ENCODE data around the gene TRIM72.
A peak's percentile ranks its signal among the peaks of the same experiment; 100 is the strongest.
"Not testable (repeated sequence)": the region's sequence is repeated elsewhere in the genome, so short reads cannot be mapped to it uniquely, and the experiment has no call there.

The TRIM72 gene

DNA sequence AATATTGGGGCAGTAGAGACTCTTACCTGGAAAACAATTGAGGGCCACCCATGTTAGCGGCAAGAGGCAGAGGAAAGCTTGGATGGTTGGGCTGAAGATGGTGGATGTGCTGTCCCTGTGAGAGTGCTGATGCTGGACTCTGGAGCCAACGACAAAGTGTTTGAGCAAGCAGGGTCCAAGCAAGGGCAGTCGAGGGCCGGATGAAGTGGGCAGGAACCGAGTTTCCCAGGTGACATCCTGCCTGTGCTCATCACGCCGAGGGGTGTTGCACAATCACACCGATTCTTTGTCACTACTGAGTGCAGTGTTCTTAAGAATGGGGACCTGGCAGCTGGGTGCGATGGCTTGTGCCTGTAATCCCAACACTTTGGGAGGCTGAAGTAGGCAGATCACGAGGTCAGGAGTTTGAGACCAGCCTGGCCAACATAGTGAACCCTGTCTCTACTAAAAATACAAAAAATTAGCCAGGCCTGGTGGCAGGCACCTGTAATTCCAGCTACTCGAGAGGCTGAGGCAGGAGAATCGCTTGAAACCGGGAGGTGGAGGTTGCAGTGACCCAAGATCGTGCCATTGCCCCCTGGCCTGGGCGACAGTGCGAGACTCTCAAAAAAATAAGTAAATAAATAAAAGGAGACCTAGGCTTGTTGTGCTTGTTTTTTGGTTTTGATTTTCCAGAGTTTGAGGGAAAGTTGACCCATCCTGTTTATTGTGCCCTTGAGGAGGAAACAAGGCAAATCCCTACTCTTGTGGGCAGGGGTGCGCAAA, 17.4 kb upstream of the TRIM72 start:
- CTCF ChIA-PET = interaction anchor here (1.0 kb wide), 1 partner anchor 261 kb away, joined by 3 read pairs; no protein-coding TSS in a partner anchor
- POLR2A ChIA-PET = interaction anchor here (0.6 to 2.4 kb wide), 3 partner anchors 13 to 223 kb away, joined by 5 to 6 read pairs (median 5); no protein-coding TSS in a partner anchor
- DNase-seq (ENCODE audit: extremely low spot score) = no peak
- TF ChIP-seq, protein P1, sequence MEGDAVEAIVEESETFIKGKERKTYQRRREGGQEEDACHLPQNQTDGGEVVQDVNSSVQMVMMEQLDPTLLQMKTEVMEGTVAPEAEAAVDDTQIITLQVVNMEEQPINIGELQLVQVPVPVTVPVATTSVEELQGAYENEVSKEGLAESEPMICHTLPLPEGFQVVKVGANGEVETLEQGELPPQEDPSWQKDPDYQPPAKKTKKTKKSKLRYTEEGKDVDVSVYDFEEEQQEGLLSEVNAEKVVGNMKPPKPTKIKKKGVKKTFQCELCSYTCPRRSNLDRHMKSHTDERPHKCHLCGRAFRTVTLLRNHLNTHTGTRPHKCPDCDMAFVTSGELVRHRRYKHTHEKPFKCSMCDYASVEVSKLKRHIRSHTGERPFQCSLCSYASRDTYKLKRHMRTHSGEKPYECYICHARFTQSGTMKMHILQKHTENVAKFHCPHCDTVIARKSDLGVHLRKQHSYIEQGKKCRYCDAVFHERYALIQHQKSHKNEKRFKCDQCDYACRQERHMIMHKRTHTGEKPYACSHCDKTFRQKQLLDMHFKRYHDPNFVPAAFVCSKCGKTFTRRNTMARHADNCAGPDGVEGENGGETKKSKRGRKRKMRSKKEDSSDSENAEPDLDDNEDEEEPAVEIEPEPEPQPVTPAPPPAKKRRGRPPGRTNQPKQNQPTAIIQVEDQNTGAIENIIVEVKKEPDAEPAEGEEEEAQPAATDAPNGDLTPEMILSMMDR (IDR thresholded peaks at IDR 0.05; ENCODE audit: control extremely low read depth, extremely low read depth, low read depth, missing control alignments) = no peak

DNA sequence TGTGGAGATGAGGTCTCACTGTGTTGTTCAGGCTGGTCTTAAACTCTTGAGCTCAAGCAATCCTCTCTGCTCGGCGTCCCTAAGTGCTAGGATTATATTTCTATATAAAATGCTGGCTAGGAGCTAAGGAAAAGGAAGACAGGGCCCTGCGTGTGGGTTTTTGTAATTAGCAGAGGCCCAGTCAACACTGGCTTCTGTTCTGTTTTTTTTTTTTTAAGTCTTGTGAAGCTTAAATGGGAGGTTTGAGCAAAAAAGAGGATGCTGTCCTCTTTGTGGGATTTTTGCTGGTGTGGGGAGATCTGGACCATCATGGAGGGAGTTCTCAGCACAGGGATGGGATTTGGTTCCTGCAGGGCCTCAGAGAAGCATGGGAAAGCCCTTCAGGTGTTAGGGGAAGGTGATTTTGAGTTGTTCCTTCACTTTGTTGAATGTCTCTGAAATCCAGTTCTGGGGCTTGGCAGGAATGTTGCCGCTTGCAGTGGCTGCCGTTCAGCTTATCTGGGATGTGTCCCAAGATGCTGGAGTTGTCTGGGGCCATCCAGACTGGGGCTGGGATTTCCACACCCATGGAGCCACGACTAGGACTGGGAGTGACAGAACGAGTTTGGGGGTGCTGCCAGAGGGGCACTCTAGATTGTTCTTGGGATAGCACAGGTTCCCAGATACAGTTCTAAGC, 15.6 kb upstream of the TRIM72 start:
- ChIA-PET POLR2A (interaction anchor here (0.6 to 4.8 kb wide), 4 partner anchors 9 to 18 kb away, joined by 3 to 21 read pairs (median 9); partner anchors contain the start of gene FUS), CTCF (interaction anchor here (1.1 to 1.6 kb wide), 2 partner anchors 17 to 57 kb away, joined by 3 read pairs; no protein-coding TSS in a partner anchor)
- TF ChIP-seq, protein P1 (IDR thresholded peaks at IDR 0.05; ENCODE audit: control extremely low read depth, extremely low read depth, low read depth, missing control alignments) = no peak
- no peak for DNase-seq (ENCODE audit: extremely low spot score)

DNA sequence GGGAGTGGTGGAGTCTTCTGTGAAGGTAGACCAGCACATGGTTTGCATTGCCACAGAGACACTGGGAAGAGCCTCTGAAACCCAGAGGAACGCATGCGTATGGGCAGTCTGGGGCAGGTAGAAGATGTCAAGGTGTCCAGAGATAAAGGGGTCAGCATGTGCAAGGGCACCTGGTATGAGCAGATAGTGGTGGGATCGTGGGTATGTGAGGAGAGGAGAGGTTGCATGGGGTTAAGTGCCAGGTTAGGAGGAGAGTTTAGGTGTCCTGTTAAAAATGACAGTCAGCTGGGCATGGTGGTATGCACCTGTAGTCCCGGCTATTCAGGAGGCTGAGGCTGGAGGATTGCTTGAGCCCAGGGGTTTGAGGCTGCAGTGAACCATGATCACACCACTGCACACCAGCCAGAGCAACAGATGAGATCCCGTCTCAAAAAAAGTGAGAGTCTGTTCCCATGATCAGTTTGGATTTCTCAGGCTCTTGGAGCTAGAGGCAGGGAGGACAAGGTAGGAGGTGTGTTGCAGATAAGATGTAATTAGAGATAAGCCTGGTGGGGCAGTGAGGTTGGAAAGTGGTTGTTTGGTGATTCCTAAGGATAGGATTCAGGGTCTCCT, 14.4 kb upstream of the TRIM72 start:
- POLR2A ChIA-PET = interaction anchor here (0.6 to 4.8 kb wide), 3 partner anchors 10 to 19 kb away, joined by 4 to 21 read pairs (median 7); partner anchors contain the start of gene FUS
- TF ChIP-seq, protein P1 (IDR thresholded peaks at IDR 0.05; ENCODE audit: control extremely low read depth, extremely low read depth, low read depth, missing control alignments) = no peak
- CTCF ChIA-PET = interaction anchor here (1.6 kb wide), 1 partner anchor 58 kb away, joined by 3 read pairs; no protein-coding TSS in a partner anchor
- DNase-seq (ENCODE audit: extremely low spot score) = no peak

DNA sequence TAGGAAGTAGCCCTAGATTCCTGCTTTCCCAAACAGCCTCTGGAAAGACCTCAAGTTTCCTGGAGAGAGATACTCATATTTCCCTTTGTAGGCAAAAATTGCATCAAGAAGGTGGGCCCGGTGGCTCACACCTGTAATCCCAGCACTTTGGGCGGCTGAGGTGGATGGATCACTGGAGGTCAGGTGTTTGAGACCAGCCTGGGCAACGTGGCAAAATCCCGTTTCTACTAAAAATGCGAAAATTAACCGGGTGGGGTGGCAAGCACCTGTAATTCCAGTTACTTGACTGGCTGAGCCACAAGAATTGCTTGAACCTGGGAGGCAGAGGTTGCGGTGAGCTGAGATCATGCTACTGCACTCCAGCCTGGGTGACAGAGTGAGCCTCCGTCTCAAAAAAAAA, 13.8 kb upstream of the TRIM72 start:
- CTCF ChIA-PET = interaction anchor here (1.6 kb wide), 1 partner anchor 58 kb away, joined by 3 read pairs; no protein-coding TSS in a partner anchor
- POLR2A ChIA-PET = interaction anchor here (1.7 to 4.8 kb wide), 2 partner anchors 11 to 20 kb away, joined by 9 to 21 read pairs; partner anchors contain the start of gene FUS
- DNase-seq (ENCODE audit: extremely low spot score) = not testable (repeated sequence)

DNA sequence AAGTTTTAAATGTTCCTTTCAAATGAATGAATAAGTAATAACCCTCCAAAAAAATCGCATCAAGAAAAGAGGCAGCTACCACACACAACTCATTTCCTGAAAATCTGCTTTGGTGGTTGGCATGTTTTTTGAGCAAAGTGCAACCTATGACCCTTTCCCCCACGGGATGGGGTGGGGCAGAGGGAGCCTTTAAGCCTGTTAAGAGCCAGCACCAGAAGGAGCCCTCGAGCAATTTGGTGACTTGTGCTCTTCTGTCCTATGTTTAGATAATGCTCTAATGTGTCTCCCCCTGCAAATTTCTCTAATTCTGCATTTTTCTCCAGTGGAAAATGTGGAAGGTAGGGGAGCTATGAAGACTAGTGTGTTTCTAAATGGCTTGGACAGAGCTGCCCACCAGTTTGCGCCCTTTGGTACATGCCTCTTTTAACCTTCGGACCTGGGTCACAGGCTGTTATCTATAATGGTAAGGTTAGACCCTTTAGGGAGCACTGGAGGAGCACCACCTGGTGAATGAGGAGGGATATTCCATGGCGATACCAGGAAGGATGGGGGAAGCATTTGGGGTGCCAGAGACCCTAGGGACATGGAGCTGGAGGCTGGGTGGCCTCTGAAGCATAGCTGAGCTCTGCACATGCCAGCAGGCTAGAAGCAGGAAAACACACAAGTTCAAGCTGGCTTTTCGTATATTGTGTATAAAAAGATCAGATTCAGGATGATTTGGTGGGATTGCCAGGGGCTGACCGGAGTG, 12.9 kb upstream of the TRIM72 start:
- POLR2A ChIA-PET = interaction anchor here (0.8 to 4.8 kb wide), 4 partner anchors 11 to 182 kb away, joined by 3 to 21 read pairs (median 6); partner anchors contain the start of gene FUS

More for the DNA sequence above, 12.9 kb upstream of the TRIM72 start:
- CTCF ChIA-PET = interaction anchor here (0.7 to 3.3 kb wide), 9 partner anchors 9 to 255 kb away, joined by 3 to 13 read pairs (median 3); partner anchors contain the start of genes PYDC1 and ZNF843
- peak; percentile 51 for DNase-seq (ENCODE audit: extremely low spot score)
- TF ChIP-seq, protein P1 (IDR thresholded peaks at IDR 0.05; ENCODE audit: control extremely low read depth, extremely low read depth, low read depth, missing control alignments) = peak; percentile 35

All from GM10248 (cell line).